ENCODE data around the gene TTC38.

Gene TTC38

DNA sequence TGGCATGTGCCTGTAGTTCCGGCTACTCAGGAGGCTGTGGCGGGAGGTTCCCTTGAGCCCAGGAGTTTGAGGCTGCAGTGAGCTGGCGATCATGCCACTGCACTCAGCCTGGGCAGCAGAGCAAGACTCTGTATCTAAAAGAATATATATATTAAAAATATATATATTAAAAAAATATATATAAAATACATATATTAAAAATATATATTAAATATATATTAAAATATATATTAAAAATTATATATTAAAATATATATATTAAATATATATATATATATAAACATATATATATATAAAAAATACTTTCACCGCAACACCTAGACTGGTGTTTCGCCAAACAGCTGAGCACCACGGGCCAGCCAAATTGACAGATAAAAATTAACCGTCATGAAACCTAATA is 8.8 kb downstream of the TTC38 start:
- DNase-seq (ENCODE audit: low read depth in 3 of 3, low spot score in 1 of 3), result no peak

DNA sequence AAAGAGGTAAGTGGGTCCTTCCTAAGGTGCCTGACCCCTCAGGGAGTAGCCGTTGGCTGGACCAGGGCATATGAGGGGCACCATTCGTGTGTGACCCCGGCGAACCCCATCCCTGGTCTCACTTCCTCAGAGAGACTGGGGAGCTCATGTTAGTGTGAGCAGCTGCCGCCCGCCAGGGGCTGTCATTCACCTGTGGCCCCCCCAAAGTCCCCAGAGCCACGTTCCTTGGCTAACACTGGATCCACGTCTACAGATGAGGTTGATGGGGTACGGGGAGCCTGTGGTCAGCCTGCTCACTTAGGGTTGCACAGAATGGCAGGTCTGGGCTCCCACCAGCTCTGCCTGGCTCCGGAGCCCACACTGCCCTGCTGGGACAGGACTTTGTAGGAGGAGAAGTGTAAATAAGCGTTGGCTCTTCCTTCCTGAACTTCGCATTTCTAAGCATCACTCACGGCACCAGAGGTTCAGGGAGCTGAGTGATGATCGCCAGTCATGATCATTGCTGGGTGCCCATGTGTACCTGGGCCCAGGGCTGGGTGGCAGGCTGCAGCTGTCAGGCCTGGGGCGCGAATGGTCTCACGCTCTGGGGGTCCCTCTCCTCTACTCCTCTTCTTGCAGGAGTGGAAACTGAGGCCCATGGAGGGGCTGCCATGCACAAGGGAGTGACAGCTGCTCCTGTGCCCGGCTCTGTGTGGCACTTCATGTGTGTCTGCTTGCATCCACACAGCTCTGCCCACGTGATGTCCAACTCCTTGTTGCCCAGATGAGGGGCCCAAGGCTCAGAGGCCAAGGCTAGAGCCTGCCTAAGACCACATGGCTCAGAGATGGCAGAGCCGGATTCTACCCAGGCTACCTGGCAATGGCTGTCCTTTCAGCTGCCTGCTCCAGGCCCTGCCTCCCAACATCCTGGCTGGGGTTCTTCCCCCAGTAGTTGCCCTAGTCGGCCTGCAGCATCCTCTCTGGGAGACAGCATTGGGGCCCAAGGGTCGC is 11.1 kb downstream of the TTC38 start:
- no peak for DNase-seq (ENCODE audit: low read depth in 3 of 3, low spot score in 1 of 3)

- no peak for DNase-seq (ENCODE audit: low read depth in 3 of 3, low spot score in 1 of 3)
Observed at GRCh38 chr22:46280063-46280817, 12.4 kb downstream of the TTC38 start.

DNA sequence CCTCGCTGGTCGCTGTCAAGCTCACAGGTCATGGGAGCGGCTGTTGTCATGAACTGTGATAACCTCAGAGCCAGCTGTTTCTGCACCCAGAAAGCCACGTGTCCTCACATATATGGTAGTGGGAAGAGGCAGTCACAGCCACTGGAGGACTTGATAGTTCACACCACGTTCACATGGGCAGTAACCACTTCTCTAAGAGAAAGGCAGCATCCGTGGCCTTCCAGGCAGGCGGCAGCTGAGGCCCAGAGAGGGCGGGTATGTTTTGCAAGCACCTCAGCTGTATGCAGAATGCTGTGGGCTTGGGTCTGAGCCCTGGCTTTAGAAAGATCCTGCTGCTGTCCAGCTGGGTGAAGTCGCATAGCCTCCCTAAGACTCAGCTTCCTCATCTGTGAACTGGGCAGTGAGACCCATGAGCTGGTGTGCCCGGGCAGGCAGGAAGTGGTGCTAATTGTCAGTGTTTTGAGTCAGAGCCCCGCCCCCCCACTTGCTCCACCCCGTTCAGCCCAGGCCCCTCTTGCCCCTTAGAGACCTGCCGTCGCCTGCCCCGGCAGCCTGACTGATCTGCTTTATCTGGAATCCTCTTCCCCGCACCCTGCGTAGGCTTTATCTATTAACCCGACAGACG is 13.3 kb downstream of the TTC38 start:
- DNase-seq (ENCODE audit: low read depth in 3 of 3, low spot score in 1 of 3), result no peak

DNA sequence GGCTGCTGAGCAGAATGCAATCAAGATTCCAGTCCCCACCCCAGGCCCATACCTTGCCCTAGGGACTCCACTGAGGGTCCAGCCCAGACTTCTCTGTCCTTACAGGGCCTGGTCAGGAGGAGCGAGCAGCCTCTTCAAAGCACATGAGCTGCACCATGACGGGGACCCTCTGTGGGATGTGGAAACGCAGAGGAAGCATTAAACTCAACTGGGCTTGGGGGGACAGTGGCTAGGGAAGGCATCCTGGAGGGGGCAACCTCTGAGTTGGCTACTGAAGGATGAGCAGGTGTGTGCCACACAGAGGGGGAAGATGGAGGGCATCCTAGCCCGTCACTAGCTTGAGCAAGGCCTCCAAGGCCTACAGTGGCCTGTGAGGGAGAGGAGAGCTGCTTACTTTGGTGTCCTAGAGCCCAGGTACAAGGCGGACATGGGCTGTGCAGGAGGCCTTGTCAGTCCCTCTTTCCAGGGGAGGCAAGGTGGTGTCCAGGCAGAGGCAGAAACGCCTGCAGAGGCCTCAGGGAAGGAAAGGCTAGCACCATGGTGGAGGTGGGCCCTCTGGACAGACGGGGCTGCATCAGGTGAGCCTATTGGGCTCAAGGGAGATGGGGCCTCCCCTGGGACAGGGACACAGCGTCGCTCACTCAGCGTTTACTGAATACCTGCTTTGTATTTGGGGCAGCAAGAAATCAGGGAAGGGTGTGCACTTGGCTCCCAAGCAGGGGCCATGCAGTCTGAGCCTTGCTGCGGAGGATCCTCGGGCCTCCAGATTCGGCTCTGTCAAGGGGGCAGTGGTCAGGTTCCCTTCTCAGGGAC is 14.3 kb downstream of the TTC38 start:
- DNase-seq (ENCODE audit: low read depth in 3 of 3, low spot score in 1 of 3), result no peak

DNA sequence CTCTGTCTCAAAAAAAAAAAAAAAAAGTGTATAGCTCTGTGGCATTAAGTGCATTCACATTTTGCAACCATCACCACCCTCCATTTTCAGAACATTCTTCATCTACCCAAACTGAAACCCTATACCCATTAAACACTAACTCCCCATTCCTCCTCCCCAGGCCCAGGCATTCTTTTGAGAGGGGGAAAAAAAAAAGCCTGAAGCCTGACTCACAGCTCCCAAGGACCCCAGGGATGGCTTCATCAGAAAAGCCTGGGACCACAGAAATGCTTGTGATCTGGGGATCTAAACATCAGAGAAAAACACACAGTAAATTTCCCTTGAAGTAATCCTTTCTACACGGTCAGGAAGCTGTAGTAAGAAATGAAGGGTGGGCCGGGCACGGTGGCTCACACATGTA is 18.2 kb downstream of the TTC38 start:
- no peak for DNase-seq (ENCODE audit: low read depth in 3 of 3, low spot score in 1 of 3)

DNA sequence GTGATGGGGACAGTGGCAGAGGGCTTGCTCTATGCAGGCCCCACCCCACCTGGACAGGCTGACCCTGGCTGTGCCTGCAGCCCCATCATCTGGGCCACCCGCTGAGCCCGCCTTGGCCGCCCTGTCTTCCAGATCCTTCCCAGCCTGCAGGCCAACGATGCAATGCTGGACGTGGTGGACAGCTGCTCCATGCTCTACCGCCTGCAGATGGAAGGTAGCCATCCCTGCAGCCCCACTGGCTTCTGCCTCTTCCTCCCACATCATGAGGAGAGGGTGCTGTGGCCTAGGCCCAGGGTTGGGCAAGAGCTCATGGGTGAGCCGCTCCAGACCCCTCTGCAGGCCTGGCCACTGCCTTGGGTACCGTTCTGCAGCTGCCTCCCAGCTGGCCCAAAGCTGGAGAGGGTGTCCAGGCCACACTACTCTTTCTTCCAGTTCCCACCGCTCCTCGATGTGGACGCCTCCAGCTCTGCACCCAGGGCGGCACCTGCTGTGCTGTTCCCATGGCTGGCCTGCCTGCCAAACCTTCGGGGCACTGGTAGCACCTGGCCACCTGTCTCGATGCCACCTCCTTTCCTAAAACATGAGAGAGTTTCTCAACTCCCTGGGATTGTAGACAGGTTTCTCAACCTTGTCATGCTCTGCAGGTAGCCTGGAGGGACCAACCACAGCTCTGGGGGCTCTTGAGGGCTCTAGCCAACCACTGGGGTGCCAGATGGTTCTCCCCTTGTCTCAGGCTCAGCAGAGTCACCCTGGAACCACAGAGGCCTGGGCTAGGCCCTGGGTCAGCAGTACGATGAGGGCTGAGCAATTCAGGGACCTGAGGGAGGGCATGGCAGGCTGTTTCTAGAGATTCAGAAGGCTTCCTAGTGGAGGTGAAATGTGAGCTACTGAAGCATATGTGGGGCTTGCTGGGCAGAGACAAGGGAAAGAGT is 19.4 kb downstream of the TTC38 start:
- DNase-seq (ENCODE audit: low read depth in 3 of 3, low spot score in 1 of 3), result no peak

- no peak for DNase-seq (ENCODE audit: low read depth in 3 of 3, low spot score in 1 of 3)
Observed at GRCh38 chr22:46287873-46288751, 20.3 kb downstream of the TTC38 start.

DNA sequence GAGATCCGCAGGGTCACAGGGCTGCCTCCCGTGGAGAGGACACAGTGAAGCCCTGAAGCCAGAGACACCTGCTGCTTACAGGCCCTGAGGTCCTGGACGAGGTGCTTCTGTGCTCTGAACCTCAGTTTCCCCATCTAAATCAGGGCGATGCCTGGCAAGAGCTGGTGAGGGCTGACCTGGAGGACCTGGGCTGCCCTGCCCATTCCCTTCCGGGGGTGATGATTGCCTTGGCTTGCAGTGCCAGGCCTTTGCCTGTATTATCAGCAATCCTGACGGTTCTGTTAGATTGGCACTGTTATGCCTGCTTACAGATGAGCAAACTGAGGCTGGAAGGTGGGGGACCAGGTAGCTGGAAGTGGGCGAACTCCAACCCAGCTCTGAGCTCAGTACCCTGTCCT is 21.0 kb downstream of the TTC38 start:
- DNase-seq (ENCODE audit: low read depth in 3 of 3, low spot score in 1 of 3), result no peak

GRCh38 chr22:46289244-46289891 is 21.6 kb downstream of the TTC38 start:
- DNase-seq (ENCODE audit: low read depth in 3 of 3, low spot score in 1 of 3), result no peak

- no peak for DNase-seq (ENCODE audit: low read depth in 3 of 3, low spot score in 1 of 3)
Observed at GRCh38 chr22:46290121-46290842, 22.5 kb downstream of the TTC38 start.

GRCh38 chr22:46290843-46291785 is 23.3 kb downstream of the TTC38 start:
- no peak for DNase-seq (ENCODE audit: low read depth in 3 of 3, low spot score in 1 of 3)

DNA sequence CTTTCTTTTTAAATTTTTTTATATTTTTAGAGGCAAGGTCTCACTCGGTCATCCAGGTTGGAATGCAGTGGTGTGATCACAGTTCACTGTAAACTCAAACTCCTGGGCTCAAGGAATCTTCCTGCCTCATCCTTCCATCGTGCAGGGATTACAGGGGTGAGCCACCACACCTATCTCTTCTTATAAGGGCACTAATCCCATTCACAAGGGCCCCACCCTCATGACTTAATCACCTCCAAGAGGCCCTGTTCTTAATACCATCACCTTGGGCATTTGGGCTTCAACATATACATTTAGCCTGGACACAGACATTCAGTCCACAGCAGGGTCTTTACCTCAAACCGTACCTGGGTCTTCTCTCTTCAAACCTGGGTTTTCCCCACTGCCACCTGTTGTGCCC is 24.4 kb downstream of the TTC38 start:
- no peak for DNase-seq (ENCODE audit: low read depth in 3 of 3, low spot score in 1 of 3)

DNA sequence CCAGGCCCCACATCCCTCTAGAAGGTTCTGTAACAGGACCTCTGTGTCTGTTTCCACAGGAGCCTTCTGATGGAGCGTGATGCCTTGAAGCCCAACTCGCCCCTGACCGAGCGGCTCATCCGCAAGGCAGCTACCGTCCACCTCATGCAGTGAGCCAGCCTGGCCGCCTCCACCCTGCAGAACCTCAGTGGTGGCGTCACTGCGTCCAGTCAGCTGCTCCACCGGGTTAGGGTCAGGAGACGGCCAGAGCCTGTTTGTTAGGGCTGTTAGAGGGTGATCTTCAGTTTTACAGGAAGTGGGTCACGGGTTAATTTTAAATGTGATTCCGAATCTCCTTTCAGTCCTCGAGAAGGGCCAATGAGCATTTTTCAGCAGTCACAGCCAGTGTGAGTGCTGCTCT is 24.9 kb downstream of the TTC38 start:
- no peak for DNase-seq (ENCODE audit: low read depth in 3 of 3, low spot score in 1 of 3)

DNA sequence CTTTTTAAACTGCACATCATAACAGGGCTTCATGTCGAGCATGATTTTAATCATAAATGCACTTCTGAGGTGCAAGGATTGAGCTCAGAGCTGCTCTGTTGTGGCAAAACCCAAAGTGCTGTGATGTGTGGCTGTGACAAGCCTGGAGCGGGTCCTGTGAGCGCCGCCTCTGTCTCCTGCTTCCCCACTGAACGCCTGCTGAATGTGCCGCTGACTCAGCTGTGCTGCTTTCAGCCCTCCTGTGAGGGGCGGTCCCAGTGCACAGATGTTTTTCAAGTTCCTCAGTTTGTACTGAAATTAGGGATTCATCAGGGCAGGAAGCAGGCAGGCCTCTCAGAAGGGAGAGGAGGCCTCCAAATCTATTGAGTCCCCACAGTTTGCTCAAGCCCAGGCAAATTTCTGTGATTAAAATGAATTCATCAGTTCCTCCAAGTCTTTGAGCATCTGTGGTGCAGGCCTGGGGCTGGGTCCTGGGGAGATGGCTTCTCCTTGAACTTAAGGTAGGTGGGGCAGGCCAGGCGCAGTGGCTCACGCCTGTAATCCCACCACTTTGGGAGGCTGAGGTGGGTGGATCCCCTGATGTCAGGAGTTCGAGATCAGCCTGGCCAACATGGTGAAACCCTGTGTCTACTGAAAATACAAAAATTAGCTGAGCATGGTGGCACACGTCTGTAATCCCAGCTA is 25.9 kb downstream of the TTC38 start:
- DNase-seq (ENCODE audit: low read depth in 3 of 3, low spot score in 1 of 3), result no peak

- no peak for DNase-seq (ENCODE audit: low read depth in 3 of 3, low spot score in 1 of 3)
Observed at GRCh38 chr22:46294784-46295183, 27.0 kb downstream of the TTC38 start.
